Neural cell (in vitro differentiated cells): ENCODE results near the gene NIPSNAP2.
A peak's percentile ranks its signal among the peaks of the same experiment; 100 is the strongest.

Source experiments
- CTCF ChIP-seq: fragments of 450-650 bp; IDR thresholded peaks from 2 replicates; pipeline ENCODE4 v1.5.1; 2014; ENCODE audit warnings: antibody characterized with exemption, mild to moderate bottlenecking, moderate library complexity; ENCODE audit not compliant: poor library complexity, severe bottlenecking
- EZH2 ChIP-seq: fragments of 200-600, 300-800 bp; shearing (Covaris generic), sonication (generic); IDR thresholded peaks from 2 replicates; pipeline ENCODE4 v1.6.1; 2014; ENCODE audit warnings: antibody characterized with exemption, low read length, borderline replicate concordance, mild to moderate bottlenecking; ENCODE audit not compliant: insufficient read depth, poor library complexity, severe bottlenecking

DNA sequence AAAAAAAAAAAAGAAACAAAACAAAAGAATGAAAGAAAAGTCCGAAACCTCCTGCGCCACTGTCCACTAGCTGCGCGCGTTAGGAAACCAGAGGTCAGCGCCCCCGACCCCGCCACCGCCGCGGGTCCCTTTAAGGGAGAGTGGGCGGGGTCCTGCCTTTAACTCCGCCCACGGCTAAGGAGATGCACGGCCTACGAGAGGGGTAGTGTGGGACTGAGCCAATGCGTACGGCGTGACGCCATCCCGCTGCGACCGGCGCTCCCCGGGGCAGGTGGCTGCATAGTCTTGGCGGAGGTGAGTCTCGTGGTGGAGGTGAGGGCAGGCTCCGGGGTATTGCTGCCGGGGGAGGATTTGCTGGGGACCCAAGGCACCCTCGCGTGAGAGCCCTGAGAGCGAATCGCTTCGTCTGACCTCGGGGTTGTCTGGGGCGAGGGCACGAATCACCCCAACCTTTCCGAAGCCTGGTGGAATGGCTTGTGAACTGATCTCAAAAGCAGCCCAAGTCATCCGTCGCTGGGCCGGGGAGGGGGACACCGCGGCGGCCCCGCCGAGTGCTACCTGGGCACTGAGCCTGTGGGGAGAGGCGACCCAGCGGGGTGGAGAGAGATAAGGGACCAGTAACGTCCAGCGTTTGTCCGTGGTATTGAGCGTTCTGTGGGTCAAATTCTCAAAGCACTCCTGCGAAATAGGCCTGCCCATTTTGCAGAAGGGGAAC is 12.6 kb upstream of the NIPSNAP2 start, which contains the start of gene MRPS17:
- TF ChIP-seq CTCF, result peak; percentile 30
- TF ChIP-seq EZH2, result no peak
